Activated CD8-positive, alpha-beta T cell treated with anti-CD3 and anti-CD28 coated beads, Interleukin-2, amount 10 ng/mL, durations not matched to agents 7 days and 5 days (primary cell): ENCODE measurements around the gene MYMK. TPM values are rescaled to one million over a fixed set of nuclear protein-coding genes. Genes with fewer than 3 reads are reported as not detected.
"Not testable (repeated sequence)": the region's sequence is repeated elsewhere in the genome, so short reads cannot be mapped to it uniquely, and the experiment has no call there.

Experiments
- ATAC-seq: fragments of 150-1000 bp; cut with Tn5 transposase; one replicate; pipeline ENCODE4 v1.10.0; 2021; ENCODE audit warnings: moderate library complexity
- CTCF ChIA-PET: fragments of 350-600 bp; sonication (Branson Sonifier 250); formaldehyde crosslinking; loops from one replicate; lab custom pipeline; 2021; ENCODE audit warnings: antibody characterized with exemption; lab: Charles Lee
- POLR2A ChIA-PET: fragments of 350-600 bp; sonication (Branson Sonifier 250); formaldehyde crosslinking; loops from one replicate; lab custom pipeline; 2021; ENCODE audit warnings: antibody characterized with exemption; lab: Charles Lee
- DNase-seq: peaks from one replicate; pipeline ENCODE4 v3.0.0-alpha.2; 2020
- H3K27ac Mint-ChIP-seq: one replicate; pipeline ENCODE4 v1.8.0; 2021; ENCODE audit warnings: mild to moderate bottlenecking, mixed read lengths
- H3K27me3 Mint-ChIP-seq: one replicate; pipeline ENCODE4 v1.8.0; 2021; ENCODE audit warnings: low read depth, mixed read lengths
- H3K36me3 Mint-ChIP-seq: one replicate; pipeline ENCODE4 v1.8.0; 2021; ENCODE audit warnings: low read depth, mixed read lengths
- H3K4me1 Mint-ChIP-seq: one replicate; pipeline ENCODE4 v1.8.0; 2021; ENCODE audit warnings: low read depth, mixed read lengths
- H3K4me3 Mint-ChIP-seq: one replicate; pipeline ENCODE4 v1.8.0; 2021; ENCODE audit warnings: mild to moderate bottlenecking, mixed read lengths
- H3K9me3 Mint-ChIP-seq: one replicate; pipeline ENCODE4 v1.8.0; 2022; ENCODE audit warnings: mixed read lengths; ENCODE audit not compliant: insufficient read depth
- total RNA-seq, 2 experiments: library from RNA; stranded (reverse); gene quantifications; one replicate each; pipeline ENCODE4 v1.2.3, GENCODE V29; 2021

MYMK gene
- total RNA-seq, 2 experiments from 2014 or later = not detected

- no peak overlapping the region for H3K27ac Mint-ChIP-seq
- DNase-seq (no peak), ATAC-seq (no peak)
- H3K27me3 Mint-ChIP-seq = no peaks in the 10 kb centered on the region
- no peak overlapping the region for H3K4me3 Mint-ChIP-seq
- no peaks in the 10 kb centered on the region for H3K36me3 Mint-ChIP-seq
- ChIA-PET POLR2A (no interaction called here), CTCF (no interaction called here)
- H3K4me1 Mint-ChIP-seq = no peaks in the 10 kb centered on the region
- H3K9me3 Mint-ChIP-seq = no peaks in the 10 kb centered on the region
These were observed 39.8 kb upstream of the MYMK start for GRCh38 chr9:133564451-133565116.

- H3K9me3 Mint-ChIP-seq, DNase-seq, H3K27me3 Mint-ChIP-seq, H3K4me1 Mint-ChIP-seq, CTCF ChIA-PET, H3K36me3 Mint-ChIP-seq, POLR2A ChIA-PET, H3K27ac Mint-ChIP-seq, H3K4me3 Mint-ChIP-seq, ATAC-seq: not testable (repeated sequence)
These were observed 39.1 kb upstream of the MYMK start for GRCh38 chr9:133563814-133564213.

GRCh38 chr9:133563291-133563796, 38.6 kb upstream of the MYMK start:
- no peaks in the 10 kb centered on the region for H3K27me3 Mint-ChIP-seq
- H3K27ac Mint-ChIP-seq = no peak overlapping the region
- ChIA-PET POLR2A (no interaction called here), CTCF (no interaction called here)
- no peak overlapping the region for H3K4me3 Mint-ChIP-seq
- H3K36me3 Mint-ChIP-seq = no peaks in the 10 kb centered on the region
- H3K4me1 Mint-ChIP-seq = peaks cover 6% of the 10 kb centered on the region
- no peak for ATAC-seq
- no peak for DNase-seq
- no peaks in the 10 kb centered on the region for H3K9me3 Mint-ChIP-seq

GRCh38 chr9:133562611-133563290, 38.0 kb upstream of the MYMK start:
- H3K27me3 Mint-ChIP-seq = no peaks in the 10 kb centered on the region
- ChIA-PET CTCF (no interaction called here), POLR2A (no interaction called here)
- peaks cover 11% of the 10 kb centered on the region for H3K4me1 Mint-ChIP-seq
- no peak for DNase-seq
- H3K27ac Mint-ChIP-seq = no peak overlapping the region
- no peaks in the 10 kb centered on the region for H3K36me3 Mint-ChIP-seq
- ATAC-seq = no peak
- H3K4me3 Mint-ChIP-seq = no peak overlapping the region
- no peaks in the 10 kb centered on the region for H3K9me3 Mint-ChIP-seq

- CTCF ChIA-PET = no interaction called here
- Mint-ChIP-seq H3K36me3 (no peaks in the 10 kb centered on the region), H3K27me3 (no peaks in the 10 kb centered on the region), H3K4me3 (no peak overlapping the region), H3K9me3 (no peaks in the 10 kb centered on the region), H3K27ac (no peak overlapping the region), H3K4me1 (peaks cover 11% of the 10 kb centered on the region)
- POLR2A ChIA-PET = no interaction called here
- no peak for DNase-seq
- no peak for ATAC-seq
These were observed 37.3 kb upstream of the MYMK start for GRCh38 chr9:133561976-133562554.

- Mint-ChIP-seq H3K9me3 (no peaks in the 10 kb centered on the region), H3K4me1 (peaks cover 11% of the 10 kb centered on the region), H3K27ac (no peak overlapping the region), H3K36me3 (no peaks in the 10 kb centered on the region), H3K4me3 (no peak overlapping the region), H3K27me3 (no peaks in the 10 kb centered on the region)
- ATAC-seq (no peak), DNase-seq (no peak)
- POLR2A ChIA-PET = no interaction called here
- CTCF ChIA-PET = no interaction called here
These were observed 36.2 kb upstream of the MYMK start for GRCh38 chr9:133560944-133561343.

GRCh38 chr9:133560311-133560710, 35.6 kb upstream of the MYMK start:
- ChIA-PET CTCF (no interaction called here), POLR2A (no interaction called here)
- no peaks in the 10 kb centered on the region for H3K36me3 Mint-ChIP-seq
- no peak for ATAC-seq
- no peaks in the 10 kb centered on the region for H3K9me3 Mint-ChIP-seq
- no peak overlapping the region for H3K4me3 Mint-ChIP-seq
- peaks cover 11% of the 10 kb centered on the region for H3K4me1 Mint-ChIP-seq
- H3K27ac Mint-ChIP-seq = no peak overlapping the region
- no peak for DNase-seq
- H3K27me3 Mint-ChIP-seq = no peaks in the 10 kb centered on the region

GRCh38 chr9:133558191-133559126, 33.7 kb upstream of the MYMK start:
- H3K27me3 Mint-ChIP-seq = no peaks in the 10 kb centered on the region
- H3K4me1 Mint-ChIP-seq = peaks cover 11% of the 10 kb centered on the region
- ATAC-seq (no peak), DNase-seq (no peak)
- H3K36me3 Mint-ChIP-seq = no peaks in the 10 kb centered on the region
- H3K9me3 Mint-ChIP-seq = no peaks in the 10 kb centered on the region
- H3K4me3 Mint-ChIP-seq = no peak overlapping the region
- ChIA-PET POLR2A (no interaction called here), CTCF (interaction anchor here (0.6 kb wide), 1 partner anchor 437 kb away, joined by 3 read pairs; no protein-coding TSS in a partner anchor)
- no peak overlapping the region for H3K27ac Mint-ChIP-seq

- no peak for ATAC-seq
These were observed 32.8 kb upstream of the MYMK start for GRCh38 chr9:133557581-133557980.

GRCh38 chr9:133556354-133556753, 31.6 kb upstream of the MYMK start:
- POLR2A ChIA-PET = no interaction called here

More at GRCh38 chr9:133557581-133557980, 32.8 kb upstream of the MYMK start:
- H3K27me3 Mint-ChIP-seq = no peaks in the 10 kb centered on the region
- ChIA-PET CTCF (no interaction called here), POLR2A (no interaction called here)
- H3K4me1 Mint-ChIP-seq = peaks cover 11% of the 10 kb centered on the region
- no peak overlapping the region for H3K4me3 Mint-ChIP-seq
- H3K9me3 Mint-ChIP-seq = no peaks in the 10 kb centered on the region
- no peaks in the 10 kb centered on the region for H3K36me3 Mint-ChIP-seq
- H3K27ac Mint-ChIP-seq = no peak overlapping the region
- no peak for DNase-seq

GRCh38 chr9:133554729-133555128, 30.0 kb upstream of the MYMK start:
- DNase-seq = no peak
- H3K4me3 Mint-ChIP-seq = no peak overlapping the region
- ChIA-PET POLR2A (no interaction called here), CTCF (no interaction called here)
- no peaks in the 10 kb centered on the region for H3K36me3 Mint-ChIP-seq
- ATAC-seq = no peak
- no peaks in the 10 kb centered on the region for H3K27me3 Mint-ChIP-seq
- H3K4me1 Mint-ChIP-seq = peaks cover 11% of the 10 kb centered on the region
- no peaks in the 10 kb centered on the region for H3K9me3 Mint-ChIP-seq
- H3K27ac Mint-ChIP-seq = no peak overlapping the region

More at GRCh38 chr9:133556354-133556753, 31.6 kb upstream of the MYMK start:
- H3K36me3 Mint-ChIP-seq = no peaks in the 10 kb centered on the region
- H3K27me3 Mint-ChIP-seq = no peaks in the 10 kb centered on the region
- no peaks in the 10 kb centered on the region for H3K9me3 Mint-ChIP-seq
- no peak overlapping the region for H3K27ac Mint-ChIP-seq
- DNase-seq = no peak
- ATAC-seq = no peak
- peaks cover 11% of the 10 kb centered on the region for H3K4me1 Mint-ChIP-seq
- CTCF ChIA-PET = no interaction called here
- no peak overlapping the region for H3K4me3 Mint-ChIP-seq
